OCI-LY7 (cell line): Measurements from ENCODE around the gene ELL2. TPM values are rescaled to one million over a fixed set of nuclear protein-coding genes. Genes with fewer than 3 reads are reported as not detected.
"Not testable (repeated sequence)": the region's sequence is repeated elsewhere in the genome, so short reads cannot be mapped to it uniquely, and the experiment has no call there.

Source experiments
- BruUV-seq: library from RNA; stranded (reverse); fragments of 400-500 nt; replicated peaks from 2 replicates; lab custom pipeline; 2021; lab: Mats Ljungman, UMichigan
- CTCF ChIA-PET: fragments of 300-600 bp; sonication (Branson Sonifier 250); formaldehyde crosslinking; loops from one replicate; lab custom pipeline; 2022; ENCODE audit warnings: antibody characterized with exemption; ENCODE audit not compliant: unreplicated experiment; lab: Charles Lee
- POLR2A ChIA-PET: fragments of 300-600 bp; sonication (Branson Sonifier 250); formaldehyde crosslinking; loops from one replicate; lab custom pipeline; 2022; ENCODE audit warnings: antibody characterized with exemption; lab: Charles Lee
- DNase-seq: peaks from one replicate; pipeline ENCODE4 v3.0.0-alpha.2; 2015; ENCODE audit warnings: low spot score
- H2AFZ ChIP-seq: fragments of 200-600 bp; sonication (generic), shearing (Covaris generic); 2 replicates; pipeline ENCODE4 v1.6.1; 2014; ENCODE audit warnings: mild to moderate bottlenecking, antibody characterized with exemption, low read length, moderate library complexity
- H3K27ac ChIP-seq: fragments of 200-600 bp; sonication (generic); 2 replicates; pipeline ENCODE4 v1.5.1; 2014; ENCODE audit warnings: mixed run types, low read depth, mild to moderate bottlenecking, moderate library complexity, low read length, inconsistent platforms; ENCODE audit not compliant: poor library complexity, severe bottlenecking
- H3K36me3 ChIP-seq: fragments of 200-600 bp; sonication (generic); 2 replicates; pipeline ENCODE4 v1.6.1; 2014; ENCODE audit warnings: mild to moderate bottlenecking, antibody characterized with exemption, low read length, moderate library complexity, mixed read lengths; ENCODE audit not compliant: insufficient read depth
- H3K4me1 ChIP-seq: fragments of 200-600 bp; sonication (generic); 2 replicates; pipeline ENCODE4 v1.5.1; 2014; ENCODE audit warnings: mild to moderate bottlenecking, low read length; ENCODE audit not compliant: insufficient read depth, poor library complexity, severe bottlenecking
- H3K4me2 ChIP-seq: fragments of 200-600 bp; sonication (generic); 2 replicates; pipeline ENCODE4 v1.6.1; 2014; ENCODE audit warnings: mild to moderate bottlenecking, low read length
- H3K4me3 ChIP-seq: fragments of 200-600 bp; sonication (generic); 2 replicates; pipeline ENCODE4 v1.5.1; 2014; ENCODE audit warnings: mild to moderate bottlenecking, low read depth, low read length; ENCODE audit not compliant: poor library complexity, severe bottlenecking
- H3K79me2 ChIP-seq: fragments of 200-600 bp; sonication (generic); 2 replicates; pipeline ENCODE4 v1.6.1; 2016; ENCODE audit warnings: low read depth, mild to moderate bottlenecking, low read length, moderate library complexity, mixed read lengths; ENCODE audit not compliant: insufficient read depth
- H3K9me2 ChIP-seq: fragments of 200-600 bp; sonication (generic); 2 replicates; pipeline ENCODE4 v1.6.1; 2016; ENCODE audit warnings: mild to moderate bottlenecking, low read length, mixed read lengths; ENCODE audit not compliant: insufficient read depth
- H3K9me3 ChIP-seq: fragments of 200-600 bp; sonication (generic); 2 replicates; pipeline ENCODE4 v1.6.1; 2014; ENCODE audit warnings: mild to moderate bottlenecking, mixed run types, low read length, mixed read lengths
- H4K20me1 ChIP-seq: fragments of 200-600 bp; sonication (generic); 2 replicates; pipeline ENCODE4 v1.6.1; 2014; ENCODE audit warnings: mild to moderate bottlenecking, antibody characterized with exemption, low read length, moderate library complexity, mixed read lengths; ENCODE audit not compliant: insufficient read depth
- CTCF ChIP-seq: fragments of 200-600 bp; sonication (generic); conservative IDR thresholded peaks from 2 replicates; pipeline ENCODE4 v1.5.1; 2014; ENCODE audit warnings: mild to moderate bottlenecking, antibody characterized with exemption, low read length, moderate library complexity, mixed read lengths
- EZH2phosphoT487 ChIP-seq: fragments of 200-600 bp; sonication (generic); IDR thresholded peaks from 2 replicates; pipeline ENCODE4 v1.6.1; 2018; ENCODE audit warnings: low read depth, borderline replicate concordance, mild to moderate bottlenecking, mixed run types, antibody characterized with exemption, low read length, moderate library complexity, mixed read lengths
- intact Hi-C: fragments of 100-400 bp; cut with micrococcal nuclease; formaldehyde crosslinking; loops from one replicate; pipeline ENCODE4 v1.10.0; 2022; ENCODE audit not compliant: unreplicated experiment
- total RNA-seq, 2 experiments: library from RNA; depleted of rRNA in 1 of 2; stranded (reverse); fragments of >200 nt in 1 of 2; shearing (Covaris generic) in 1 of 2; gene quantifications; 2 replicates each; pipeline ENCODE4 v1.2.3, GENCODE V29; 2014 to 2022

Gene ELL2
- total RNA-seq, 2 experiments from 2014 or later, result 0.98 to 4.7 TPM

DNA sequence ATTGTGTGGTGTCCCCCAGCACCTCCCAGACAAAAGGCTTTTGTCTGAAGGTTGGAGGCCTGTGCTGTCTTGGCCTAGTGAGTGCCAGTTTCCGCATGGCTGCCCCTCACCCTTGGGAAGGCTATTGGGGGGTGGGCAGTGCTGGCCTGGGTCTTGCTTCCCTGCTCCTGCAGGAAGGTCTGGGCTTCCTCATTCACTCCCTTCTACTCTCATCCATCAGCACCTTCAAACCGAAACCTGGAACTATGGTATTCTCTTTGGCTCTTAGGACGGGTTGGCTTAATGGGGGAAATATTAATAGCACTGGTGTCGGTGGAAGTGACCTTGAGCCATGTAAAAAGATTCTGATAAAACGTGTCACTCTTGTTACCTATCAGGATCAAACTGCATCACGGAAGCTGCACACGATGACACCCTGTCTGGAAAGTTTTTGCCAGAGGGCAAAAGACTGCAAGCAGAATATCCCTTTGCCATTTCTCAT lies 105.1 kb downstream of the ELL2 start:
- Histone ChIP-seq H3K4me2 (no peak overlapping the region), H3K4me3 (no peak overlapping the region), H2AFZ (no peak overlapping the region), H3K9me3 (no peaks in the 10 kb centered on the region), H3K4me1 (peaks cover 8% of the 10 kb centered on the region), H3K79me2 (no peaks in the 10 kb centered on the region), H3K27ac (no peak overlapping the region), H3K36me3 (no peaks in the 10 kb centered on the region), H4K20me1 (no peaks in the 10 kb centered on the region), H3K9me2 (no peaks in the 10 kb centered on the region)
- ChIA-PET POLR2A (interaction anchor here (0.7 kb wide), 2 partner anchors 88 to 1878 kb away, joined by 3 read pairs; no protein-coding TSS in a partner anchor), CTCF (no interaction called here)
- intact Hi-C loops, result loop anchor here (10.0 kb wide), 1 partner anchor 588 kb away; no protein-coding TSS in a partner anchor
- DNase-seq, result no peak
- no TSS peak for BruUV-seq
- TF ChIP-seq EZH2phosphoT487 (no peak), CTCF (no peak)

GRCh38 chr5:95853490-95853889 lies 108.2 kb downstream of the ELL2 start:
- no peaks in the 10 kb centered on the region for H3K9me2 ChIP-seq
- no peaks in the 10 kb centered on the region for H3K36me3 ChIP-seq
- H3K27ac ChIP-seq, result no peak overlapping the region
- H3K79me2 ChIP-seq, result no peaks in the 10 kb centered on the region
- no peaks in the 10 kb centered on the region for H3K4me1 ChIP-seq
- no peaks in the 10 kb centered on the region for H4K20me1 ChIP-seq
- no peak overlapping the region for H2AFZ ChIP-seq
- BruUV-seq, result no TSS peak
- H3K9me3 ChIP-seq, result no peaks in the 10 kb centered on the region
- ChIA-PET CTCF (interaction anchor here (0.6 to 1.1 kb wide), 2 partner anchors 9 to 10 kb away, joined by 3 read pairs; no protein-coding TSS in a partner anchor), POLR2A (interaction anchor here (0.6 to 1.6 kb wide), 8 partner anchors 16 to 362 kb away, joined by 3 to 5 read pairs (median 4); partner anchors contain the start of gene GLRX)
- no peak overlapping the region for H3K4me2 ChIP-seq
- DNase-seq, result no peak
- H3K4me3 ChIP-seq, result no peak overlapping the region
- TF ChIP-seq EZH2phosphoT487, result no peak
- no peak for TF ChIP-seq CTCF
- intact Hi-C loops, result loop anchor here (10.0 kb wide), 1 partner anchor 591 kb away; no protein-coding TSS in a partner anchor

GRCh38 chr5:95852567-95852966 lies 109.1 kb downstream of the ELL2 start:
- TF ChIP-seq CTCF (no peak), EZH2phosphoT487 (no peak)
- no peak overlapping the region for H3K4me3 ChIP-seq
- H3K36me3 ChIP-seq, result no peaks in the 10 kb centered on the region
- no peak overlapping the region for H3K4me2 ChIP-seq
- H3K4me1 ChIP-seq, result no peaks in the 10 kb centered on the region
- no peaks in the 10 kb centered on the region for H3K79me2 ChIP-seq
- intact Hi-C loops, result loop anchor here (10.0 kb wide), 1 partner anchor 592 kb away; no protein-coding TSS in a partner anchor
- H3K9me3 ChIP-seq, result no peaks in the 10 kb centered on the region
- no TSS peak for BruUV-seq
- ChIA-PET POLR2A (interaction anchor here (0.6 to 1.5 kb wide), 7 partner anchors 26 to 303 kb away, joined by 3 to 5 read pairs (median 4); partner anchors contain the start of gene GLRX), CTCF (interaction anchor here (0.6 to 1.1 kb wide), 2 partner anchors 10 to 63 kb away, joined by 3 read pairs; no protein-coding TSS in a partner anchor)
- H4K20me1 ChIP-seq, result no peaks in the 10 kb centered on the region
- no peak for DNase-seq
- H3K27ac ChIP-seq, result no peak overlapping the region
- no peak overlapping the region for H2AFZ ChIP-seq
- no peaks in the 10 kb centered on the region for H3K9me2 ChIP-seq

- DNase-seq, H3K4me3 ChIP-seq, H3K9me3 ChIP-seq, BruUV-seq, H2AFZ ChIP-seq, H3K36me3 ChIP-seq, H3K79me2 ChIP-seq, H4K20me1 ChIP-seq, CTCF ChIA-PET, H3K27ac ChIP-seq, H3K4me1 ChIP-seq, H3K4me2 ChIP-seq, H3K9me2 ChIP-seq: not testable (repeated sequence)
- intact Hi-C loops, result loop anchor here (10.0 kb wide), 1 partner anchor 594 kb away; no protein-coding TSS in a partner anchor
- POLR2A ChIA-PET, result interaction anchor here (1.3 to 1.4 kb wide), 2 partner anchors 11 to 66 kb away, joined by 3 to 4 read pairs; no protein-coding TSS in a partner anchor
Measured at GRCh38 chr5:95851141-95851540, 110.5 kb downstream of the ELL2 start.
